Neural cell (in vitro differentiated cells): ENCODE measurements around the gene DNAJA3. TPM values are rescaled to one million over a fixed set of nuclear protein-coding genes. Genes with fewer than 3 reads are reported as not detected.

ENCODE experiments used
- H2AFZ ChIP-seq: fragments of 200-600, 300-800 bp; sonication (generic), shearing (Covaris generic); 2 replicates; pipeline ENCODE4 v1.6.0; 2014; ENCODE audit warnings: low read depth, mild to moderate bottlenecking, antibody characterized with exemption, low read length, moderate library complexity
- H3F3A ChIP-seq: fragments of 200-600 bp; shearing (Covaris generic); 2 replicates; pipeline ENCODE4 v1.6.1; 2016; ENCODE audit warnings: mild to moderate bottlenecking, moderate library complexity, mixed read lengths, antibody characterized with exemption, low read length; ENCODE audit not compliant: insufficient read depth, poor library complexity, severe bottlenecking
- H3K27ac ChIP-seq: fragments of 200-600, 300-800 bp; sonication (generic), shearing (Covaris generic); 2 replicates; pipeline ENCODE4 v1.5.1; 2014; ENCODE audit warnings: mild to moderate bottlenecking, low read length, moderate library complexity
- H3K27me3 ChIP-seq: fragments of 300-800, 200-600 bp; sonication (generic), shearing (Covaris generic); 2 replicates; pipeline ENCODE4 v1.6.0; 2014; ENCODE audit warnings: mild to moderate bottlenecking, low read depth, low read length, moderate library complexity; ENCODE audit not compliant: insufficient read depth
- H3K36me3 ChIP-seq: fragments of 300-800, 200-600 bp; sonication (generic), shearing (Covaris generic); 2 replicates; pipeline ENCODE4 v1.5.1; 2014; ENCODE audit warnings: mild to moderate bottlenecking, antibody characterized with exemption, low read length, moderate library complexity; ENCODE audit not compliant: insufficient read depth
- H3K4me2 ChIP-seq: fragments of 300-800, 200-600 bp; sonication (generic), shearing (Covaris generic); 2 replicates; pipeline ENCODE4 v1.6.0; 2014; ENCODE audit warnings: mild to moderate bottlenecking, low read length
- H3K4me3 ChIP-seq: fragments of 300-800, 200-600 bp; sonication (generic), shearing (Covaris generic); 2 replicates; pipeline ENCODE4 v1.5.1; 2014; ENCODE audit warnings: mild to moderate bottlenecking, low read length, moderate library complexity
- H3K79me2 ChIP-seq: fragments of 200-600 bp; shearing (Covaris generic); replicated peaks from 2 replicates; pipeline ENCODE4 v1.6.0; 2014; ENCODE audit warnings: mild to moderate bottlenecking, low read length, moderate library complexity; ENCODE audit not compliant: insufficient read depth
- H3K9ac ChIP-seq: fragments of 300-800, 200-600 bp; sonication (generic), shearing (Covaris generic); 2 replicates; pipeline ENCODE4 v1.6.1; 2016; ENCODE audit warnings: mild to moderate bottlenecking, low read length, mixed read lengths
- H3K9me2 ChIP-seq: fragments of 200-600 bp; shearing (Covaris generic); 2 replicates; pipeline ENCODE4 v1.6.1; 2016; ENCODE audit warnings: mild to moderate bottlenecking, low read length, mixed read lengths; ENCODE audit not compliant: insufficient read depth
- H3K9me3 ChIP-seq: fragments of 200-600, 300-800 bp; sonication (generic), shearing (Covaris generic); 2 replicates; pipeline ENCODE4 v1.6.1; 2016; ENCODE audit warnings: mild to moderate bottlenecking, mixed run types, low read length, moderate library complexity, mixed read lengths
- H4K20me1 ChIP-seq: fragments of 200-600 bp; shearing (Covaris generic); 2 replicates; pipeline ENCODE4 v1.6.1; 2016; ENCODE audit warnings: mild to moderate bottlenecking, mixed run types; ENCODE audit not compliant: insufficient read depth
- EP300 ChIP-seq: fragments of 450-650 bp; conservative IDR thresholded peaks from 2 replicates; pipeline ENCODE4 v1.6.1; 2014; ENCODE audit warnings: antibody characterized with exemption, mild to moderate bottlenecking, moderate library complexity; ENCODE audit not compliant: poor library complexity, severe bottlenecking
- EZH2 ChIP-seq: fragments of 200-600, 300-800 bp; shearing (Covaris generic), sonication (generic); IDR thresholded peaks from 2 replicates; pipeline ENCODE4 v1.6.1; 2014; ENCODE audit warnings: antibody characterized with exemption, low read length, borderline replicate concordance, mild to moderate bottlenecking; ENCODE audit not compliant: insufficient read depth, poor library complexity, severe bottlenecking
- MXI1 ChIP-seq: fragments of 450-650 bp; conservative IDR thresholded peaks from 2 replicates; pipeline ENCODE4 v1.6.1; 2014; ENCODE audit warnings: antibody characterized with exemption, mild to moderate bottlenecking; ENCODE audit not compliant: poor library complexity, severe bottlenecking
- POLR2AphosphoS5 ChIP-seq: IDR thresholded peaks from 2 replicates; pipeline ENCODE4 v1.6.1; 2012
- RAD21 ChIP-seq: fragments of 450-650 bp; conservative IDR thresholded peaks from 2 replicates; pipeline ENCODE4 v1.6.1; 2014; ENCODE audit warnings: antibody characterized with exemption, mild to moderate bottlenecking, moderate library complexity
- SMC3 ChIP-seq: fragments of 450-650 bp; conservative IDR thresholded peaks from 2 replicates; pipeline ENCODE4 v1.6.1; 2014; ENCODE audit warnings: antibody characterized with exemption, mild to moderate bottlenecking, moderate library complexity; ENCODE audit not compliant: poor library complexity
- TAF1 ChIP-seq: IDR thresholded peaks from 2 replicates; pipeline ENCODE4 v1.6.1; 2012; ENCODE audit warnings: low read depth
- polyA plus RNA-seq: library from polyadenylated mRNA; depleted of rRNA; stranded (reverse); fragments of >200 nt; gene quantifications from 2 replicates; pipeline ENCODE4 v1.2.3, GENCODE V29; 2014
- TF ChIP-seq, protein P1 (sequence below): fragments of 450-650 bp; IDR thresholded peaks from 2 replicates; pipeline ENCODE4 v1.5.1; 2014; ENCODE audit warnings: antibody characterized with exemption, mild to moderate bottlenecking, moderate library complexity; ENCODE audit not compliant: poor library complexity, severe bottlenecking
- TF ChIP-seq, protein P2 (sequence below): IDR thresholded peaks from 2 replicates; pipeline ENCODE4 v1.6.1; 2012; ENCODE audit warnings: borderline replicate concordance

Gene DNAJA3
- polyA plus RNA-seq, 1 donor from 2014 or later: 44.8 TPM

DNA sequence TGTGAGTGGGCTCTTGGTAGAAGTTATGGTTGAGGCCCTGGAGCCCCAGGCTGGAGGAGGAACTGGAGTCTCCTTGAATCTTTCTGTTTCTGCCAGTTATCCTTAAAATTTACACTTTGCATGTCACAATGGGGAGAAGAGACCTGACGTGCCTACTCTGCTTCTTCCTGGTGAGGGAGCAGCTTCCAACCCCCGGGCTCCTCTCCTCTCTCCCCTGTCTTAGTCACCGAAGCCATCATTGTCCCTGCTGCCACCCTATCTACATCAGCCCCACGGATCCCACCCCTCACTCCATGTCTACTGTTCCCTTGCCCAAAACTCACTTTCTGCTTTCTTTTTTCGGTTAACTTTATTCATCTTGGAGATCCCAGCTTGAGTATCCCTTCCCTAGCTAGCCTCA is 17.6 kb downstream of the DNAJA3 start:
- no peaks in the 10 kb centered on the region for H3F3A ChIP-seq
- H3K27ac ChIP-seq: no peak overlapping the region
- H2AFZ ChIP-seq: no peak overlapping the region
- no peaks in the 10 kb centered on the region for H3K79me2 ChIP-seq
- no peaks in the 10 kb centered on the region for H3K9me3 ChIP-seq
- no peak overlapping the region for H3K4me3 ChIP-seq
- H3K9ac ChIP-seq: no peak overlapping the region
- no peaks in the 10 kb centered on the region for H3K9me2 ChIP-seq
- TF ChIP-seq EZH2 (no peak), POLR2AphosphoS5 (no peak), SMC3 (no peak), TAF1 (no peak), RAD21 (no peak), MXI1 (no peak), EP300 (no peak)
- TF ChIP-seq, protein P1, sequence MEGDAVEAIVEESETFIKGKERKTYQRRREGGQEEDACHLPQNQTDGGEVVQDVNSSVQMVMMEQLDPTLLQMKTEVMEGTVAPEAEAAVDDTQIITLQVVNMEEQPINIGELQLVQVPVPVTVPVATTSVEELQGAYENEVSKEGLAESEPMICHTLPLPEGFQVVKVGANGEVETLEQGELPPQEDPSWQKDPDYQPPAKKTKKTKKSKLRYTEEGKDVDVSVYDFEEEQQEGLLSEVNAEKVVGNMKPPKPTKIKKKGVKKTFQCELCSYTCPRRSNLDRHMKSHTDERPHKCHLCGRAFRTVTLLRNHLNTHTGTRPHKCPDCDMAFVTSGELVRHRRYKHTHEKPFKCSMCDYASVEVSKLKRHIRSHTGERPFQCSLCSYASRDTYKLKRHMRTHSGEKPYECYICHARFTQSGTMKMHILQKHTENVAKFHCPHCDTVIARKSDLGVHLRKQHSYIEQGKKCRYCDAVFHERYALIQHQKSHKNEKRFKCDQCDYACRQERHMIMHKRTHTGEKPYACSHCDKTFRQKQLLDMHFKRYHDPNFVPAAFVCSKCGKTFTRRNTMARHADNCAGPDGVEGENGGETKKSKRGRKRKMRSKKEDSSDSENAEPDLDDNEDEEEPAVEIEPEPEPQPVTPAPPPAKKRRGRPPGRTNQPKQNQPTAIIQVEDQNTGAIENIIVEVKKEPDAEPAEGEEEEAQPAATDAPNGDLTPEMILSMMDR: no peak
- TF ChIP-seq, protein P2, sequence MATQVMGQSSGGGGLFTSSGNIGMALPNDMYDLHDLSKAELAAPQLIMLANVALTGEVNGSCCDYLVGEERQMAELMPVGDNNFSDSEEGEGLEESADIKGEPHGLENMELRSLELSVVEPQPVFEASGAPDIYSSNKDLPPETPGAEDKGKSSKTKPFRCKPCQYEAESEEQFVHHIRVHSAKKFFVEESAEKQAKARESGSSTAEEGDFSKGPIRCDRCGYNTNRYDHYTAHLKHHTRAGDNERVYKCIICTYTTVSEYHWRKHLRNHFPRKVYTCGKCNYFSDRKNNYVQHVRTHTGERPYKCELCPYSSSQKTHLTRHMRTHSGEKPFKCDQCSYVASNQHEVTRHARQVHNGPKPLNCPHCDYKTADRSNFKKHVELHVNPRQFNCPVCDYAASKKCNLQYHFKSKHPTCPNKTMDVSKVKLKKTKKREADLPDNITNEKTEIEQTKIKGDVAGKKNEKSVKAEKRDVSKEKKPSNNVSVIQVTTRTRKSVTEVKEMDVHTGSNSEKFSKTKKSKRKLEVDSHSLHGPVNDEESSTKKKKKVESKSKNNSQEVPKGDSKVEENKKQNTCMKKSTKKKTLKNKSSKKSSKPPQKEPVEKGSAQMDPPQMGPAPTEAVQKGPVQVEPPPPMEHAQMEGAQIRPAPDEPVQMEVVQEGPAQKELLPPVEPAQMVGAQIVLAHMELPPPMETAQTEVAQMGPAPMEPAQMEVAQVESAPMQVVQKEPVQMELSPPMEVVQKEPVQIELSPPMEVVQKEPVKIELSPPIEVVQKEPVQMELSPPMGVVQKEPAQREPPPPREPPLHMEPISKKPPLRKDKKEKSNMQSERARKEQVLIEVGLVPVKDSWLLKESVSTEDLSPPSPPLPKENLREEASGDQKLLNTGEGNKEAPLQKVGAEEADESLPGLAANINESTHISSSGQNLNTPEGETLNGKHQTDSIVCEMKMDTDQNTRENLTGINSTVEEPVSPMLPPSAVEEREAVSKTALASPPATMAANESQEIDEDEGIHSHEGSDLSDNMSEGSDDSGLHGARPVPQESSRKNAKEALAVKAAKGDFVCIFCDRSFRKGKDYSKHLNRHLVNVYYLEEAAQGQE: no peak
- H3K27me3 ChIP-seq: no peaks in the 10 kb centered on the region
- no peaks in the 10 kb centered on the region for H3K36me3 ChIP-seq
- no peak overlapping the region for H3K4me2 ChIP-seq
- no peaks in the 10 kb centered on the region for H4K20me1 ChIP-seq

DNA sequence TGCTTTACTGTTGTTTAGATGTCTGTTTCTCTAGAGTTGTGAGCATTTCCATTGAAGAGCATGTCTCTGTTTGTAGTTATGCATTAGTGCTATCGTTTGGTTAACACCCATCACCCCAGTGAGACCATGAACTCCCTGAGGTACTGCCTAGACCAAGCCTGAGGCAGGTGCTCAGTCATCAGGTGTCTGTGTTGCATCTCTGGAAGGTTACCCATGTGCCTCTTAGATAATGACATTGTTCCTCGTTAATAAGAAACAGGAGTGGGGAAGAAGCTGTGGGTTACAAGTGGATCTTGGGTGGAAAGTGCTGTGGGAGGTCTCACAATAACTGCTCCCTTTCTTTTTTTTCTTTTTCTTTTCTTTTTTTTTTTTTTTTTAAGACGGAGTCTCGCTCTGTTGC is 18.3 kb downstream of the DNAJA3 start:
- no peak overlapping the region for H3K9ac ChIP-seq
- no peaks in the 10 kb centered on the region for H3K27me3 ChIP-seq
- no peak overlapping the region for H2AFZ ChIP-seq
- no peaks in the 10 kb centered on the region for H3K9me2 ChIP-seq
- no peak overlapping the region for H3K4me3 ChIP-seq
- no peaks in the 10 kb centered on the region for H3K9me3 ChIP-seq
- H3K4me2 ChIP-seq: no peak overlapping the region
- no peak overlapping the region for H3K27ac ChIP-seq
- TF ChIP-seq EP300: no peak
- no peak for TF ChIP-seq EZH2
- TF ChIP-seq, protein P2: no peak
- TF ChIP-seq POLR2AphosphoS5: no peak
- TF ChIP-seq RAD21: no peak
- TF ChIP-seq, protein P1: no peak
- TF ChIP-seq TAF1: no peak
- TF ChIP-seq SMC3: no peak
- no peak for TF ChIP-seq MXI1
- no peaks in the 10 kb centered on the region for H3K79me2 ChIP-seq
- no peaks in the 10 kb centered on the region for H3F3A ChIP-seq
- no peaks in the 10 kb centered on the region for H3K36me3 ChIP-seq
- no peaks in the 10 kb centered on the region for H4K20me1 ChIP-seq
